Measurements from ENCODE around the gene BRIP1.
A peak's percentile ranks its signal among the peaks of the same experiment; 100 is the strongest.

The BRIP1 gene

DNA sequence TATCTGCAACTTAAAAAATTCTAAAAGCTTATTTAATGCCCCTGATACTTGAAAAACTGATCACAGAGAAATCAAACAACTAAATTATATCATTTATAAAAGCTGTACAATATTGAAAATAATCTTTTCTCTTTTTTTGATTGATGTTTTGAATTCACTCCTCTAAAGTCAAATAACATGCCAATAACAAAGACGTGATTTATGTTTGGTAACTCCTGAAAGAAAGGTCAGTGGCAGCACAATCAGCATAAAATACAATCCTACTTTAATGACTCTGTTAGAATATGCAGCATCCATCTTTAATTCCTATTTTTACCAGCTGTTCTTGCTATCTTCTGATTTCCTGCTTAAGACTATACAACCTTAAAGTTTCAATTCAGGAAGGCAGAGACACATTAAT is 221.6 kb downstream of the BRIP1 start:
- TF ChIP-seq, protein P1, sequence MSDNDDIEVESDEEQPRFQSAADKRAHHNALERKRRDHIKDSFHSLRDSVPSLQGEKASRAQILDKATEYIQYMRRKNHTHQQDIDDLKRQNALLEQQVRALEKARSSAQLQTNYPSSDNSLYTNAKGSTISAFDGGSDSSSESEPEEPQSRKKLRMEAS (IDR thresholded peaks at IDR 0.05) = no peak
- no peak for TF ChIP-seq TEAD4 (IDR thresholded peaks at IDR 0.05)
- TF ChIP-seq FOXM1 (IDR thresholded peaks at IDR 0.05; ENCODE audit: borderline replicate concordance, low read depth) = no peak
- no peak for TF ChIP-seq YY1 (IDR thresholded peaks at IDR 0.05; ENCODE audit: low read depth)
- no peak for TF ChIP-seq ZBTB7A (IDR thresholded peaks at IDR 0.05; ENCODE audit: low read depth)
- no peak for TF ChIP-seq RAD21 (IDR thresholded peaks at IDR 0.05; ENCODE audit: low read depth)
- TF ChIP-seq, protein P2, sequence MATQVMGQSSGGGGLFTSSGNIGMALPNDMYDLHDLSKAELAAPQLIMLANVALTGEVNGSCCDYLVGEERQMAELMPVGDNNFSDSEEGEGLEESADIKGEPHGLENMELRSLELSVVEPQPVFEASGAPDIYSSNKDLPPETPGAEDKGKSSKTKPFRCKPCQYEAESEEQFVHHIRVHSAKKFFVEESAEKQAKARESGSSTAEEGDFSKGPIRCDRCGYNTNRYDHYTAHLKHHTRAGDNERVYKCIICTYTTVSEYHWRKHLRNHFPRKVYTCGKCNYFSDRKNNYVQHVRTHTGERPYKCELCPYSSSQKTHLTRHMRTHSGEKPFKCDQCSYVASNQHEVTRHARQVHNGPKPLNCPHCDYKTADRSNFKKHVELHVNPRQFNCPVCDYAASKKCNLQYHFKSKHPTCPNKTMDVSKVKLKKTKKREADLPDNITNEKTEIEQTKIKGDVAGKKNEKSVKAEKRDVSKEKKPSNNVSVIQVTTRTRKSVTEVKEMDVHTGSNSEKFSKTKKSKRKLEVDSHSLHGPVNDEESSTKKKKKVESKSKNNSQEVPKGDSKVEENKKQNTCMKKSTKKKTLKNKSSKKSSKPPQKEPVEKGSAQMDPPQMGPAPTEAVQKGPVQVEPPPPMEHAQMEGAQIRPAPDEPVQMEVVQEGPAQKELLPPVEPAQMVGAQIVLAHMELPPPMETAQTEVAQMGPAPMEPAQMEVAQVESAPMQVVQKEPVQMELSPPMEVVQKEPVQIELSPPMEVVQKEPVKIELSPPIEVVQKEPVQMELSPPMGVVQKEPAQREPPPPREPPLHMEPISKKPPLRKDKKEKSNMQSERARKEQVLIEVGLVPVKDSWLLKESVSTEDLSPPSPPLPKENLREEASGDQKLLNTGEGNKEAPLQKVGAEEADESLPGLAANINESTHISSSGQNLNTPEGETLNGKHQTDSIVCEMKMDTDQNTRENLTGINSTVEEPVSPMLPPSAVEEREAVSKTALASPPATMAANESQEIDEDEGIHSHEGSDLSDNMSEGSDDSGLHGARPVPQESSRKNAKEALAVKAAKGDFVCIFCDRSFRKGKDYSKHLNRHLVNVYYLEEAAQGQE (IDR thresholded peaks at IDR 0.05; ENCODE audit: low read depth) = no peak
- TF ChIP-seq EP300 (IDR thresholded peaks at IDR 0.05; ENCODE audit: borderline replicate concordance) = no peak
- no peak for TF ChIP-seq CEBPB (IDR thresholded peaks at IDR 0.05)
- TF ChIP-seq, protein P3, sequence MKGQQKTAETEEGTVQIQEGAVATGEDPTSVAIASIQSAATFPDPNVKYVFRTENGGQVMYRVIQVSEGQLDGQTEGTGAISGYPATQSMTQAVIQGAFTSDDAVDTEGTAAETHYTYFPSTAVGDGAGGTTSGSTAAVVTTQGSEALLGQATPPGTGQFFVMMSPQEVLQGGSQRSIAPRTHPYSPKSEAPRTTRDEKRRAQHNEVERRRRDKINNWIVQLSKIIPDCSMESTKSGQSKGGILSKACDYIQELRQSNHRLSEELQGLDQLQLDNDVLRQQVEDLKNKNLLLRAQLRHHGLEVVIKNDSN (IDR thresholded peaks at IDR 0.05) = no peak
- no peak for TF ChIP-seq CREB1 (IDR thresholded peaks at IDR 0.05; ENCODE audit: low read depth)
- TF ChIP-seq TAF1 (IDR thresholded peaks at IDR 0.05; ENCODE audit: low read depth) = no peak
- TF ChIP-seq EGR1 (IDR thresholded peaks at IDR 0.05) = no peak
- no peak for TF ChIP-seq NFIC (IDR thresholded peaks at IDR 0.05)
- TF ChIP-seq TCF12 (IDR thresholded peaks at IDR 0.05; ENCODE audit: low read depth) = no peak

DNA sequence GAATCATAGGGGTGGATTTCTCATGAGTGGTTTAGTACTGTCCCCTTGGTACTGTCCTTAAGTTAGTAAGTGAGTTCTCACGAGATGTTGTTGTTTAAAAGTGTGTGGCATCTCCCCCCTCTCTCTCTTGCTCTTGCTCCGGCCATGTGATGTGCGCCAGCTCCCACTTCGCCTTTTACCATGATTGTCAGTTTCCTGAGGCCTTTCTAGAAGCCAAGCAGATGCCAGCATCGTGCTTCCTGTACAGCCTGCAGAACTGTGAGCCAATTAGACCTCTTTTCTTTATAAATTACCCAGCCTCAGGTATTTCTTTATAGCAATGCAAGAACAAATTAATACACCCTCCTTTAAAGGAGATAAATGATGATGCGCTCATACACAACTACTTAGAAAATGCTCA is 222.2 kb downstream of the BRIP1 start:
- TF ChIP-seq CEBPB (IDR thresholded peaks at IDR 0.05) = no peak
- no peak for TF ChIP-seq RAD21 (IDR thresholded peaks at IDR 0.05; ENCODE audit: low read depth)
- no peak for TF ChIP-seq EGR1 (IDR thresholded peaks at IDR 0.05)
- no peak for TF ChIP-seq YY1 (IDR thresholded peaks at IDR 0.05; ENCODE audit: low read depth)
- no peak for TF ChIP-seq TAF1 (IDR thresholded peaks at IDR 0.05; ENCODE audit: low read depth)
- no peak for TF ChIP-seq NFIC (IDR thresholded peaks at IDR 0.05)

DNA sequence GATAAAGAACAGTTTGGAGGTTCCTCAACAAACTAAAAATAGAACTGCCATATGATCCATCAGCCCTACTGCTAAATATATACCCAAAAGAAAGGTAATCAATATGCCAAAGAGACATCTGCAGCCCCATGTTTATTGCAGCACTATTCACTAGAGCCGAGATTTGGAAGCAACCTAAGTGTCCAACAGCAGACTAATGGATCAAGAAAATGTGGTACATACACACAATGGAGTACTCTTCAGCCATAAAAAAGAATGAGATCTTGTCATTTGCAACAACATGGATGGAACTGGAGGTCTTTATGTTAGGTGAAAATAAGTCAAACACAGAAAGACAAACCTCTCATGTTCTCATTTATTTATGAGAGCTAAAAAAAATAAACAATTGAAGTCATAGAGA is 223.5 kb downstream of the BRIP1 start:
- TF ChIP-seq CEBPB (IDR thresholded peaks at IDR 0.05) (no peak), CREB1 (IDR thresholded peaks at IDR 0.05; ENCODE audit: low read depth) (no peak), FOXM1 (IDR thresholded peaks at IDR 0.05; ENCODE audit: borderline replicate concordance, low read depth) (no peak), ZBTB7A (IDR thresholded peaks at IDR 0.05; ENCODE audit: low read depth) (no peak), EP300 (IDR thresholded peaks at IDR 0.05; ENCODE audit: borderline replicate concordance) (no peak), TEAD4 (IDR thresholded peaks at IDR 0.05) (no peak), TCF12 (IDR thresholded peaks at IDR 0.05; ENCODE audit: low read depth) (no peak), RAD21 (IDR thresholded peaks at IDR 0.05; ENCODE audit: low read depth) (no peak), TAF1 (IDR thresholded peaks at IDR 0.05; ENCODE audit: low read depth) (no peak), EGR1 (IDR thresholded peaks at IDR 0.05) (no peak), YY1 (IDR thresholded peaks at IDR 0.05; ENCODE audit: low read depth) (no peak), NFIC (IDR thresholded peaks at IDR 0.05) (no peak)
- TF ChIP-seq, protein P2 (IDR thresholded peaks at IDR 0.05; ENCODE audit: low read depth) = no peak
- TF ChIP-seq, protein P1 (IDR thresholded peaks at IDR 0.05) = no peak
- TF ChIP-seq, protein P3 (IDR thresholded peaks at IDR 0.05) = no peak

DNA sequence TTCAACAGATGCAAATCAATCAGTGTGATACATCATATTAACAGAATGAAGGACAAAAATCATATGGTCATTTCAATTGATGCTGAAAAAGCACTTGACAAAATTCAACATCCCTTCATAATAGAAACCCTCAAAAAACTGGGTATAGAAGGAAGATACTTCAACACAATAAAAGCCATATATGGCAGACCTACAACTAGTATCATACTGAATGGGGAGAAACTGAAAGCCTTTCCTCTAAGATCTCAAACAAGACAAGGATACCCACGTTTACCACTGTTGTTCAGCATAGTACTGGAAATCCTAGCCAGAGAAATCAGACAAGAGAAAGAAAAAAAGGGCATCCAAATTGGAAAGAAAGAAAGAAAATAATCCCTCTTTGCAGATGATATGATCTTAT is 225.2 kb downstream of the BRIP1 start:
- no peak for TF ChIP-seq RAD21 (IDR thresholded peaks at IDR 0.05; ENCODE audit: low read depth)

DNA sequence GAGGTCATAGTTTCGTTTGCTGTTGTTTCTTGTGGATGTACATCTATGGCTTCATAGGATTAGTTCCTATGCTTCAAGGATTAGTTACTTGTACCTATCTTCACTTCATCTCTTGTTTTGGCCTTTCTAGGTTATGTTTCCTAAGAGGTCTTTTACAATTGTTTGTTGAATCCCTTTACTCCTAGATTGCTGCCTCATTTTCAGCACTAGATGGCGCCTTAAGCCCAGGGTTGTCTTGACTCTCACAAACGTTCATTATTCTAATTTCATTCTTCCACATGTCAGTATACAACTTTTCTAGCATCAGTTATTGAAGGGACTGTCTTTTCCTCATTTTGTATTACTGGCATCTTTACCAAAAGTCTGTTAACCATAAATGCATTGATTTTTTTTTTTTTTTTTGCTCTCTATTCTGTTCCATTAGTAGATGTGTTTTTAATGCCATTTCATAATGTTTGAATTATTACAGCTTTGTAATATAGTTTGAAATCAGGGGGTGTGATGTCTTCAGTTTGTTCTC is 227.4 kb downstream of the BRIP1 start:
- TF ChIP-seq RAD21 (IDR thresholded peaks at IDR 0.05; ENCODE audit: low read depth) (peak; percentile 93), NFIC (IDR thresholded peaks at IDR 0.05) (no peak)

DNA sequence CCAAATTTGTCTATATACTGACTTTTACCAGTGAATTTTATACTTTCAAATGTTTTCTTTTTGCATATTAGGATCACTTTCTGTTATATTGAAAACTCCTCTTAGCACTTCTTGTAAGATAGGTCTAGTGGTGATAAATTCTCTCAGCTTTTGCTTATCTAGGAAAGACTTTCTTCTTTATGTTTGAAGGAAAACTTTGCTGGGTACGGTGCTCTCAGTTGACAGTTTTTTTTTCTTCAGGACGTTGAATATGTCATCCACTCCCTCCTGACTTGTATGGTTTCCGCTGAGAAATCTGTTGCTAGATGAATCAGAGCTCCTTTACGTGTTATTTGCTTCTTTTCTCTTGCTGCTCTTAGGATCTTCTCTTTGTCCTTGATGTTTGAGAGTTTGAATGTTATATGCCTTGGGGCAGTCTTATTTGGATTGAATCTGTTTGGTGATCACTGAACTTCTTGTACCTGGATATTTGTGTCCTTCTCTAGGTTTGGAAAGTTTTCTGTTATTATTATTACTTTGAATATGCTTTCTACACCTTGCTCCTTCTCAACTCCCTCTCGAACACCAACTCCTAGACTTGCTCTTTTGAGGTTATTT is 228.3 kb downstream of the BRIP1 start:
- TF ChIP-seq CREB1 (IDR thresholded peaks at IDR 0.05; ENCODE audit: low read depth) (no peak), EP300 (IDR thresholded peaks at IDR 0.05; ENCODE audit: borderline replicate concordance) (no peak), YY1 (IDR thresholded peaks at IDR 0.05; ENCODE audit: low read depth) (no peak), TAF1 (IDR thresholded peaks at IDR 0.05; ENCODE audit: low read depth) (no peak), CEBPB (IDR thresholded peaks at IDR 0.05) (no peak), TCF12 (IDR thresholded peaks at IDR 0.05; ENCODE audit: low read depth) (no peak), TEAD4 (IDR thresholded peaks at IDR 0.05) (no peak), RAD21 (IDR thresholded peaks at IDR 0.05; ENCODE audit: low read depth) (no peak), NFIC (IDR thresholded peaks at IDR 0.05) (no peak)
- TF ChIP-seq, protein P1 (IDR thresholded peaks at IDR 0.05) = no peak
- TF ChIP-seq, protein P2 (IDR thresholded peaks at IDR 0.05; ENCODE audit: low read depth) = no peak
- TF ChIP-seq, protein P3 (IDR thresholded peaks at IDR 0.05) = no peak
